Prostate gland (tissue), 2 donors: ENCODE results near the gene AFM. TPM values are rescaled to one million over a fixed set of nuclear protein-coding genes. Genes with fewer than 3 reads are reported as not detected.

ENCODE experiments used
- DNase-seq: peaks from one replicate; pipeline ENCODE4 v3.0.0-alpha.2; 2019; ENCODE audit warnings: low spot score
- H3K27ac ChIP-seq, 2 donors: fragments of 200-600 bp; sonication (generic); 2 replicates each; pipeline ENCODE4 v1.5.1; 2017 to 2019
- H3K27me3 ChIP-seq: fragments of 200-600 bp; sonication (generic); replicated peaks from 2 replicates; pipeline ENCODE4 v1.5.1; 2019; ENCODE audit not compliant: insufficient read depth
- H3K36me3 ChIP-seq, 2 donors: fragments of 200-600 bp; sonication (generic); 1 replicate in 1 of 2; 2 replicates in 1 of 2; pipeline versions ENCODE4 v1.5.1 to v1.8.1; 2017 to 2019
- H3K4me1 ChIP-seq: fragments of 200-600 bp; sonication (generic); replicated peaks from 2 replicates; pipeline ENCODE4 v1.5.1; 2019
- H3K4me3 ChIP-seq, 2 donors: fragments of 200-600 bp; sonication (generic); 2 replicates each; pipeline ENCODE4 v1.5.1; 2017 to 2019
- H3K9me3 ChIP-seq: fragments of 200-600 bp; sonication (generic); 2 replicates; pipeline ENCODE4 v1.5.1; 2017
- POLR2A ChIP-seq: fragments of 450-650 bp; IDR thresholded peaks from one replicate; pipeline ENCODE4 v1.6.1; 2016; ENCODE audit warnings: antibody characterized with exemption, mild to moderate bottlenecking
- POLR2AphosphoS5 ChIP-seq: sonication (generic); formaldehyde crosslinking; IDR thresholded peaks from one replicate; pipeline ENCODE4 v1.6.1; 2017; ENCODE audit warnings: antibody characterized with exemption
- WGBS: methylation state at CpG from one replicate; pipeline ENCODE4 v1.1.5; 2018; 5-methylcytosine and 5-hydroxymethylcytosine counted together
- intact Hi-C: fragments of 100-400 bp; cut with DNase I; formaldehyde crosslinking; loops from one replicate; pipeline ENCODE4 v1.14.2; 2022
- total RNA-seq, 2 donors: library from RNA; depleted of rRNA; stranded (reverse); fragments of >200 nt; gene quantifications; one replicate each; pipeline ENCODE4 v1.1.0, GENCODE V29; 2016
- TF ChIP-seq, protein P1 (sequence below), 4 experiments: fragments of 200-600 bp in 2 of 4; fragments of 450-650 bp in 2 of 4; sonication (generic) in 2 of 4; IDR thresholded peaks; 1 replicate in 3 of 4; 2 replicates in 1 of 4; pipeline ENCODE4 v1.5.1; 2016 to 2019; ENCODE audit warnings: antibody characterized with exemption in 4 of 4, mild to moderate bottlenecking in 2 of 4, moderate library complexity in 2 of 4

The AFM gene
- total RNA-seq, 2 donors from 2014 or later: not detected

DNA sequence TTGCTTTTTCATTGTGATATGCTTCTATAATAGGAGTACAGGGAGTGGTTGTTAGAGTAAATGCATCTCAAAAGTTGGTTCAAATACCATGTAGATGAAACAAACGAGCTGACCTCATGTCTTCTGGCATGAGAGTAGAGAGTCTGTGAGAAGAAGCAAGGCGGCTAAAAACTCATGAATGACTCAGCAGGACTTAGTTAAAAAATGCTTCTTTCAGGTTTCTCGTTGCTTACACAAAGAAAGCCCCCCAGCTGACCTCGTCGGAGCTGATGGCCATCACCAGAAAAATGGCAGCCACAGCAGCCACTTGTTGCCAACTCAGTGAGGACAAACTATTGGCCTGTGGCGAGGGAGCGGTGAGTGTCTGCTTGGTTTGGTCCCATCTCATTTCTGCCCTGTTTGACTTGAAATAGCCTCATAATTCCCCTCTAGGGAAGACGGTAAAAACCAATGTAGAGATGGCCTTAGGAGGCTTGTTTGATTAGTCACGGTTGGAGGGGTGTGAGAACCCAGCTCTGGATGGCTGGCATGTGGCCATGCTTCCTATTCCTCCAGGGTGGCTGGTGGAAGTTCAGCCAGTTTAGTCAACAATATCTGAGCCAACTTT, 31.0 kb upstream of the AFM start:
- WGBS: 66% methylated on average over 9 of the region's 9 CpGs
- no peak for DNase-seq
- Histone ChIP-seq H3K27ac (no peak overlapping the region), H3K9me3 (no peaks in the 10 kb centered on the region), H3K4me3 (no peak overlapping the region), H3K4me1 (no peaks in the 10 kb centered on the region), H3K36me3 (no peaks in the 10 kb centered on the region), H3K27me3 (no peaks in the 10 kb centered on the region)
- intact Hi-C loops: no loop called here
- TF ChIP-seq POLR2AphosphoS5: no peak
- no peak for TF ChIP-seq POLR2A
- TF ChIP-seq, protein P1, sequence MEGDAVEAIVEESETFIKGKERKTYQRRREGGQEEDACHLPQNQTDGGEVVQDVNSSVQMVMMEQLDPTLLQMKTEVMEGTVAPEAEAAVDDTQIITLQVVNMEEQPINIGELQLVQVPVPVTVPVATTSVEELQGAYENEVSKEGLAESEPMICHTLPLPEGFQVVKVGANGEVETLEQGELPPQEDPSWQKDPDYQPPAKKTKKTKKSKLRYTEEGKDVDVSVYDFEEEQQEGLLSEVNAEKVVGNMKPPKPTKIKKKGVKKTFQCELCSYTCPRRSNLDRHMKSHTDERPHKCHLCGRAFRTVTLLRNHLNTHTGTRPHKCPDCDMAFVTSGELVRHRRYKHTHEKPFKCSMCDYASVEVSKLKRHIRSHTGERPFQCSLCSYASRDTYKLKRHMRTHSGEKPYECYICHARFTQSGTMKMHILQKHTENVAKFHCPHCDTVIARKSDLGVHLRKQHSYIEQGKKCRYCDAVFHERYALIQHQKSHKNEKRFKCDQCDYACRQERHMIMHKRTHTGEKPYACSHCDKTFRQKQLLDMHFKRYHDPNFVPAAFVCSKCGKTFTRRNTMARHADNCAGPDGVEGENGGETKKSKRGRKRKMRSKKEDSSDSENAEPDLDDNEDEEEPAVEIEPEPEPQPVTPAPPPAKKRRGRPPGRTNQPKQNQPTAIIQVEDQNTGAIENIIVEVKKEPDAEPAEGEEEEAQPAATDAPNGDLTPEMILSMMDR (IDR thresholded peaks at IDR 0.05): no peak

DNA sequence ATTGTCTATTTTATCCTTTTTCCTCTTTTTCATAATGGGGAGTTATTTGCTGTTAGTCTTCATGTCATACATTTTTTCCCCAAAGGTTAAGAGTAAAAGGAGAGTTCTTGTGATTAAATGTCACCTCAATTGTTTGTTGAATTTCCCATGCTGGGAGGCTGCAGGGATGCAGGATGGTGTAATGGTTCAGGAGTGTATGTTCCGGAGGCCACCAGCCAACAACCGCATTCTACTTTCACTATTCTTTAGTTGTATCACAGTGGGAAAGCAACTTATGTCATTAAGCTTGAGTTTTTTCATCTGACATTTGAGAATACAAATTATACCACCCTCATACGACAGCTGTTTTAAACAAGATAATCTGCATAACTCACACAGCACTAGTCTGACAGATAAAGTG, 30.1 kb upstream of the AFM start:
- H3K4me3 ChIP-seq: no peak overlapping the region
- no peak for DNase-seq
- no peaks in the 10 kb centered on the region for H3K27me3 ChIP-seq
- no peaks in the 10 kb centered on the region for H3K9me3 ChIP-seq
- TF ChIP-seq POLR2AphosphoS5: no peak
- no peak for TF ChIP-seq POLR2A
- TF ChIP-seq, protein P1 (IDR thresholded peaks at IDR 0.05): no peak
- intact Hi-C loops: no loop called here
- H3K27ac ChIP-seq: no peak overlapping the region
- H3K36me3 ChIP-seq: no peaks in the 10 kb centered on the region
- WGBS: 69% methylated on average over 3 of the region's 3 CpGs
- H3K4me1 ChIP-seq: no peaks in the 10 kb centered on the region

- 93% methylated on average over 4 of the region's 4 CpGs for WGBS
- H3K27ac ChIP-seq: no peak overlapping the region
Observed at GRCh38 chr4:73451981-73452747, 29.4 kb upstream of the AFM start.

DNA sequence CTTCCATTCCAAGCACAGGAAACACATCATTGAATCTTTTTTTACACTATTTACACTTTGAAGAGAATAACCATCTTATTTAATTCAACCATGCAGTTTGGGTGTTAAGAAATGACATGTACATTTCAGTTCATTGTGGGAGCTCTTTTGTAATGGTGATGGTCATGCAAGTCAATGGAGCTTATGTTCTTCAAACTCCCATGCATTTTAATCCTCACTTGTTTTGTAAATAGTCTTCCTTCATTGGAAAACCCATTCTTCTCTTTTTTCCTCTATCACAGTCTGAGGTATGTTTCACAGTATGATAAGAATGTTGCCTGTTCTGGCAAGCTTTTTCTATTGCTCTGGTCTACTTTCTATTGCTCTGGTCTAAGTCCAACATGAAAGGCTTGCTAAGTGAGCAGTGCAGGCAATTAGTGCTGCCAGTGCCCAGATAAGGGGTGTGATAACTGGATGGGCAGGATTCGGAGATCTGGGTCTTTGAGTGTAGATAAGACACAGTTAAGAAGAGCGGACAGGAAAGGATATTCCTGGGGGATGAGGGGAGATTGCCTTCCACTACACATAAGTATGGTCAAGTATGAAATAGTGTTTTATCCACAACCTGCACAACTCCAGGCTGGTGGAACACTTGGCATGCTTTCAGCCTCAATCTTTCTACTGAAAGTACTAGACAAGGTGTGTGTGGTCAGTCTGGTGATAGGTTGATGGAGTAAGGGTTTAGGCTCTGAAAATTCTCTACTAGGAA, 28.4 kb upstream of the AFM start:
- Histone ChIP-seq H3K9me3 (no peaks in the 10 kb centered on the region), H3K4me1 (no peaks in the 10 kb centered on the region), H3K27me3 (no peaks in the 10 kb centered on the region), H3K27ac (no peak overlapping the region), H3K4me3 (no peak overlapping the region), H3K36me3 (no peaks in the 10 kb centered on the region)
- TF ChIP-seq POLR2A (no peak), POLR2AphosphoS5 (no peak)
- TF ChIP-seq, protein P1 (IDR thresholded peaks at IDR 0.05): no peak
- DNase-seq: no peak
- 41% methylated on average over 2 of the region's 2 CpGs for WGBS
- intact Hi-C loops: no loop called here

More at GRCh38 chr4:73451981-73452747, 29.4 kb upstream of the AFM start:
- intact Hi-C loops: no loop called here
- no peak for DNase-seq
- no peak for TF ChIP-seq POLR2A
- no peak for TF ChIP-seq POLR2AphosphoS5
- TF ChIP-seq, protein P1 (IDR thresholded peaks at IDR 0.05): no peak
- no peaks in the 10 kb centered on the region for H3K4me1 ChIP-seq
- no peak overlapping the region for H3K4me3 ChIP-seq
- H3K9me3 ChIP-seq: no peaks in the 10 kb centered on the region
- H3K36me3 ChIP-seq: no peaks in the 10 kb centered on the region
- no peaks in the 10 kb centered on the region for H3K27me3 ChIP-seq
